NCI-H460 (cell line): ENCODE data around the gene CHRNA9. TPM values are rescaled to one million over a fixed set of nuclear protein-coding genes. Genes with fewer than 3 reads are reported as not detected.
A peak's percentile ranks its signal among the peaks of the same experiment; 100 is the strongest.

ENCODE experiments used
- DNase-seq: peaks from one replicate; pipeline ENCODE4 v3.0.0-alpha.2; 2016; ENCODE audit warnings: low read depth; ENCODE audit errors: extremely low read depth
- total RNA-seq: library from RNA; depleted of rRNA; stranded (reverse); fragments of >200 nt; shearing (Covaris generic); gene quantifications from 2 replicates; pipeline ENCODE4 v1.2.3, GENCODE V29; 2014

CHRNA9 gene
- total RNA-seq, 1 experiment from 2014 or later = not detected

GRCh38 chr4:40308528-40309122 lies 26.5 kb upstream of the CHRNA9 start:
- no peak for DNase-seq

- DNase-seq = peak; percentile 84
Observed at GRCh38 chr4:40309250-40309774, 25.8 kb upstream of the CHRNA9 start.

- no peak for DNase-seq
Observed at GRCh38 chr4:40310225-40310624, 24.9 kb upstream of the CHRNA9 start.

- no peak for DNase-seq
Observed at GRCh38 chr4:40311811-40312346, 23.3 kb upstream of the CHRNA9 start.

- DNase-seq = peak; percentile 81
Observed at GRCh38 chr4:40314951-40315350, 20.2 kb upstream of the CHRNA9 start.

- DNase-seq = peak; percentile 76
Observed at GRCh38 chr4:40316333-40316781, 18.8 kb upstream of the CHRNA9 start.

GRCh38 chr4:40316782-40317635 lies 18.1 kb upstream of the CHRNA9 start:
- DNase-seq = peak; percentile 91

GRCh38 chr4:40317916-40318658 lies 17.0 kb upstream of the CHRNA9 start:
- no peak for DNase-seq

- peak; percentile 79 for DNase-seq
Observed at GRCh38 chr4:40321574-40322275, 13.4 kb upstream of the CHRNA9 start.

- DNase-seq = no peak
Observed at GRCh38 chr4:40322811-40323210, 12.3 kb upstream of the CHRNA9 start.

- DNase-seq = no peak
Observed at GRCh38 chr4:40323866-40324265, 11.3 kb upstream of the CHRNA9 start.

GRCh38 chr4:40325406-40326019 lies 9.6 kb upstream of the CHRNA9 start:
- peak; percentile 68 for DNase-seq

GRCh38 chr4:40327340-40327739 lies 7.8 kb upstream of the CHRNA9 start:
- no peak for DNase-seq

GRCh38 chr4:40328383-40328782 lies 6.8 kb upstream of the CHRNA9 start:
- DNase-seq = no peak

GRCh38 chr4:40329805-40330204 lies 5.3 kb upstream of the CHRNA9 start:
- no peak for DNase-seq

GRCh38 chr4:40330536-40330935 lies 4.6 kb upstream of the CHRNA9 start:
- no peak for DNase-seq

- no peak for DNase-seq
Observed at GRCh38 chr4:40331101-40331745, 3.9 kb upstream of the CHRNA9 start.

GRCh38 chr4:40331961-40332360 lies 3.2 kb upstream of the CHRNA9 start:
- no peak for DNase-seq

GRCh38 chr4:40333921-40334352 lies 1.2 kb upstream of the CHRNA9 start:
- peak; percentile 75 for DNase-seq
